ENCODE results near the gene KCNH5. TPM values are rescaled to one million over a fixed set of nuclear protein-coding genes. Genes with fewer than 3 reads are reported as not detected.

Gene KCNH5
- total RNA-seq, 6 donors from 2014 or later, result under 0.01 to 0.22 TPM; not detected in 4

GRCh38 chr14:62743560-62743959 lies 301.7 kb downstream of the KCNH5 start:
- no peak overlapping the region for H3K4me3 ChIP-seq
- no peak overlapping the region for H3K27ac ChIP-seq
- no peaks in the 10 kb centered on the region for H3K9me3 ChIP-seq
- no peaks in the 10 kb centered on the region for H3K36me3 ChIP-seq
- no peaks in the 10 kb centered on the region for H3K27me3 ChIP-seq
- TF ChIP-seq EP300 (IDR thresholded peaks at IDR 0.05) (no peak), POLR2A (IDR thresholded peaks at IDR 0.05) (no peak), CTCF (IDR thresholded peaks at IDR 0.05) (no peak), POLR2AphosphoS5 (IDR thresholded peaks at IDR 0.05) (no peak)
- ATAC-seq (ENCODE audit: low FRiP score in 2 of 2) (no peak), DNase-seq (no peak)
- WGBS, 2 donors, result 52 to 70% methylated on average over 2 of the region's 2 CpGs
- H3K4me1 ChIP-seq, result no peaks in the 10 kb centered on the region

- H3K9me3 ChIP-seq, result no peaks in the 10 kb centered on the region
- H3K27me3 ChIP-seq, result no peaks in the 10 kb centered on the region
- no peak overlapping the region for H3K4me3 ChIP-seq
- H3K4me1 ChIP-seq, result no peaks in the 10 kb centered on the region
- ATAC-seq (ENCODE audit: low FRiP score in 2 of 2), result no peak
- WGBS, 2 donors, result 94 to 96% methylated on average over 4 of the region's 4 CpGs
- no peaks in the 10 kb centered on the region for H3K36me3 ChIP-seq
- H3K27ac ChIP-seq, result no peak overlapping the region
- no peak for DNase-seq
- TF ChIP-seq CTCF (IDR thresholded peaks at IDR 0.05), result no peak
- TF ChIP-seq POLR2AphosphoS5 (IDR thresholded peaks at IDR 0.05), result no peak
- no peak for TF ChIP-seq POLR2A (IDR thresholded peaks at IDR 0.05)
- TF ChIP-seq EP300 (IDR thresholded peaks at IDR 0.05), result no peak
Measured at GRCh38 chr14:62743118-62743517, 302.1 kb downstream of the KCNH5 start.

- WGBS, 2 donors, result 57 to 67% methylated on average over 3 of the region's 3 CpGs
- Histone ChIP-seq H3K4me1 (no peaks in the 10 kb centered on the region), H3K9me3 (no peaks in the 10 kb centered on the region), H3K36me3 (no peaks in the 10 kb centered on the region), H3K4me3 (no peak overlapping the region), H3K27me3 (no peaks in the 10 kb centered on the region), H3K27ac (no peak overlapping the region)
- TF ChIP-seq CTCF (IDR thresholded peaks at IDR 0.05), result no peak
- TF ChIP-seq POLR2A (IDR thresholded peaks at IDR 0.05), result no peak
- no peak for TF ChIP-seq EP300 (IDR thresholded peaks at IDR 0.05)
- no peak for TF ChIP-seq POLR2AphosphoS5 (IDR thresholded peaks at IDR 0.05)
- ATAC-seq (ENCODE audit: low FRiP score in 2 of 2), result no peak
- DNase-seq, result no peak
Measured at GRCh38 chr14:62739647-62740046, 305.6 kb downstream of the KCNH5 start.

- TF ChIP-seq EP300 (IDR thresholded peaks at IDR 0.05) (no peak), POLR2AphosphoS5 (IDR thresholded peaks at IDR 0.05) (no peak), POLR2A (IDR thresholded peaks at IDR 0.05) (no peak), CTCF (IDR thresholded peaks at IDR 0.05) (no peak)
- H3K27me3 ChIP-seq, result no peaks in the 10 kb centered on the region
- H3K36me3 ChIP-seq, result no peaks in the 10 kb centered on the region
- 65 to 69% methylated on average over 8 of the region's 8 CpGs for WGBS, 2 donors
- no peak for ATAC-seq (ENCODE audit: low FRiP score in 2 of 2)
- no peaks in the 10 kb centered on the region for H3K4me1 ChIP-seq
- no peaks in the 10 kb centered on the region for H3K9me3 ChIP-seq
- H3K4me3 ChIP-seq, result no peak overlapping the region
- DNase-seq, result no peak
- H3K27ac ChIP-seq, result no peak overlapping the region
Measured at GRCh38 chr14:62736048-62737043, 308.9 kb downstream of the KCNH5 start.

All from upper lobe of left lung (tissue), 6 donors.